GM21390 (cell line): ENCODE results near the gene PPP1CA.

ENCODE experiments used
- ATAC-seq: cut with Tn5 transposase; IDR thresholded peaks from one replicate; pipeline ENCODE4 v1.9.1; 2021; ENCODE audit not compliant: unreplicated experiment

PPP1CA gene

GRCh38 chr11:67387069-67387468 is 14.6 kb downstream of the PPP1CA start:
- no peak for ATAC-seq

GRCh38 chr11:67384851-67385366 is 16.7 kb downstream of the PPP1CA start:
- no peak for ATAC-seq

GRCh38 chr11:67382276-67383136 is 19.2 kb downstream of the PPP1CA start:
- no peak for ATAC-seq

- ATAC-seq: no peak
Observed at GRCh38 chr11:67381244-67381972, 20.2 kb downstream of the PPP1CA start.

GRCh38 chr11:67379061-67380058 is 22.3 kb downstream of the PPP1CA start:
- ATAC-seq: no peak

GRCh38 chr11:67378544-67378943 is 23.1 kb downstream of the PPP1CA start:
- no peak for ATAC-seq

- ATAC-seq: no peak
Observed at GRCh38 chr11:67376873-67377808, 24.5 kb downstream of the PPP1CA start.

- no peak for ATAC-seq
Observed at GRCh38 chr11:67376063-67376820, 25.4 kb downstream of the PPP1CA start.

GRCh38 chr11:67375320-67376055 is 26.2 kb downstream of the PPP1CA start:
- no peak for ATAC-seq

GRCh38 chr11:67374571-67375281 is 26.9 kb downstream of the PPP1CA start:
- ATAC-seq: no peak

- no peak for ATAC-seq
Observed at GRCh38 chr11:67373648-67374570, 27.7 kb downstream of the PPP1CA start.

- ATAC-seq: no peak
Observed at GRCh38 chr11:67372993-67373647, 28.5 kb downstream of the PPP1CA start, which contains the start of gene CLCF1. TSS of gene CLCF1 (minus strand) at chr11:67373598. CDS start at chr11:67373539, 59 bp downstream.

GRCh38 chr11:67372321-67372992 is 29.2 kb downstream of the PPP1CA start:
- ATAC-seq: no peak

- no peak for ATAC-seq
Observed at GRCh38 chr11:67371911-67372320, 29.7 kb downstream of the PPP1CA start.

- ATAC-seq: no peak
Observed at GRCh38 chr11:67371189-67371910, 30.3 kb downstream of the PPP1CA start.
